ENCODE measurements around the gene C19orf53. TPM values are rescaled to one million over a fixed set of nuclear protein-coding genes. Genes with fewer than 3 reads are reported as not detected.

The C19orf53 gene
- total RNA-seq, 1 donor from 2014 or later: 46.2 TPM

DNA sequence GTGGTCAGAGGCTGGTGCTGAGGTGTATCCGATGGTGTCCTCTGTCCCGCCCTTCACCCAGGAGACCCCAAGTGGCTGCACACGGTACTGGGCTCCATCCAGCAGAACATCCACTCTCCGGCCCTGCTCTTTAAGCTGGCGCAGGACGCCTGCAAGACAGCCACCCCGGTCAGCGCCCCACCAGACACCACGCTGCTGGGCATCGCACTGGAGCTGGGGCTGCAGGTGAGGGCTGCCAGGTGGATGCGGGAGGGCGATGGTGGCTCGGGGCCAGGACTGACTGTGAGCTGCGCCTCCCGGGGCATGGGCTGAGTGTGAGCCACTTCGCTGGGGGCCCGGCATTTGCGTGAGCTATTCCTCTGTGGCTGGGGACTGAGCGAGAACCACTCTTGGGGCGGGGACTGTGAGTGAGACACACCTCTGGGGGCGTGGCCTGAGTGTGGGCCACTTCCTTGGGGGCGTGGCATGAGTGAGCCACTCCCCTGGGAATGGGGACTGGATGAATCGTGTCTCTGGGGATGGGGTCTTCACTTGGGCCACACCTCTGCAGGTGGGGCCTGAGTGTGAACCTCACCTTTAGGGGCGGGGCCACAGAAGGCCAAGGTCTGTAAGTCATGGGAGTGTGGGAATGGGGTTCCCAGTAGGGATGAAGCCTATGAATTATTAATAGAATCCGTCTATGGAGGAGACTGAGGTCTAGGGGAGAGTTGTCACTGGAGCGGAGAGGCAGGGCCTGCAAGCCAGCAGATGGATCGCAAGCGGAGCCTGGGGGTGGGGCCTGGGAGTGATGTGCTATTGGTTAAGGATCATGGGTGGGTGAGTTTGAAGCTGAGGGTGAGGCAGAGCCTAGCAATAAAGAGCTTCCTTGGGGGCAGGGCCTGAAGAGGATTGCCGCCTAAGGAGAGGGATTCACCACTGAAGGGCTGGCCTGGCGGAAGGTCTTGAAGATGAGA lies 51.5 kb downstream of the C19orf53 start:
- DNase-seq (ENCODE audit: low read depth in 2 of 2): peak; percentile 36 to 44

DNA sequence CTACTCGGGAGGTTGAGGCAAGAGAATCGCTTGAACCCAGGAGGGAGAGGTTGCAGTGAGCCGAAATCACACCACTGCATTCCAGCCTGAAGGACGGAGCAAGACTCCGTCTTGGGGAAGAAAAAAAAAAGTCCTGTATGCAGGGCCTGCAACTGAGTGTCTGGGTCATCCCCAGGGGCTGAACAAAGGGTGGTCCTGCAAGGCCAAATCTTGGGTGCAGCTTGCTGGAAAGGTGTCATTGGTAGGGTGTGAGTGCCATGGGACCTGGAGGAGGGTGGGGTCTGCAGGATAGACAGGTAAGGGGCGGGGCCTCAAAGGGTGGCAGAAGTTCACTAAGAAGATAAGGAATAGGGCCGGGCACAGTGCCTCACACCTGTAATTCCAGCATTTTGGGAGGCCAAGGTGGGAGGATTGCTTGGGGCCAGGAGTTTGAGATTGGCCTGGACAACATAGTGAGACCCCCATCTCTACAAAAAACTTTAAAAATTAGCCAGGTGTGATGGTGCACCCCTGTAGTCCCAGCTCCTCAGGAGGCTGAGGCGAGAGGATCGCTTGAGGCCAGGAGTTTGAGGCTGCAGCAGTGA lies 52.5 kb downstream of the C19orf53 start:
- DNase-seq (ENCODE audit: low read depth in 2 of 2): no peak

- no peak for DNase-seq (ENCODE audit: low read depth in 2 of 2)
Measured at GRCh38 chr19:13827656-13828055, 53.4 kb downstream of the C19orf53 start.

Other genes with a start within 250 kb of the C19orf53 start
- 17.0 and 22.4 TPM in 2 replicates for gene MRI1, start 9.9 kb upstream of the C19orf53 start, total RNA-seq
- gene ZSWIM4, start 21.0 kb downstream of the C19orf53 start, total RNA-seq: 7.8 and 11.3 TPM in 2 replicates
- 0.40 TPM in 1 of 2 replicates, not detected in the other for gene NANOS3, start 102.7 kb downstream of the C19orf53 start, total RNA-seq
- gene BRME1, start 131.7 kb downstream of the C19orf53 start, total RNA-seq: under 0.01 and 0.20 TPM in 2 replicates
- 3.3 and 3.8 TPM in 2 replicates for gene CC2D1A, start 131.7 kb downstream of the C19orf53 start, total RNA-seq
- not detected in 2 replicates for gene PODNL1, start 164.0 kb downstream of the C19orf53 start, total RNA-seq
- 6.1 and 8.5 TPM in 2 replicates for gene DCAF15, start 178.1 kb downstream of the C19orf53 start, total RNA-seq
- gene RFX1, start 231.9 kb downstream of the C19orf53 start, total RNA-seq: 1.3 and 2.2 TPM in 2 replicates

Data from lung microvascular endothelial cell (primary cell).